ENCODE measurements around the gene TBXAS1.

- TF ChIP-seq CTCF (IDR thresholded peaks at IDR 0.05), result no peak
- TF ChIP-seq ZFX (IDR thresholded peaks at IDR 0.05; ENCODE audit: borderline replicate concordance), result no peak
Observed at GRCh38 chr7:140006600-140006999, 177.5 kb downstream of the TBXAS1 start.

All from 22Rv1 (cell line).